GM21529 (cell line): Measurements from ENCODE around the gene SAMD4B.

Source experiments
- ATAC-seq: cut with Tn5 transposase; IDR thresholded peaks from one replicate; pipeline ENCODE4 v1.9.1; 2021; ENCODE audit not compliant: unreplicated experiment

The SAMD4B gene

GRCh38 chr19:39407410-39407659 lies 65.1 kb downstream of the SAMD4B start:
- ATAC-seq = no peak

DNA sequence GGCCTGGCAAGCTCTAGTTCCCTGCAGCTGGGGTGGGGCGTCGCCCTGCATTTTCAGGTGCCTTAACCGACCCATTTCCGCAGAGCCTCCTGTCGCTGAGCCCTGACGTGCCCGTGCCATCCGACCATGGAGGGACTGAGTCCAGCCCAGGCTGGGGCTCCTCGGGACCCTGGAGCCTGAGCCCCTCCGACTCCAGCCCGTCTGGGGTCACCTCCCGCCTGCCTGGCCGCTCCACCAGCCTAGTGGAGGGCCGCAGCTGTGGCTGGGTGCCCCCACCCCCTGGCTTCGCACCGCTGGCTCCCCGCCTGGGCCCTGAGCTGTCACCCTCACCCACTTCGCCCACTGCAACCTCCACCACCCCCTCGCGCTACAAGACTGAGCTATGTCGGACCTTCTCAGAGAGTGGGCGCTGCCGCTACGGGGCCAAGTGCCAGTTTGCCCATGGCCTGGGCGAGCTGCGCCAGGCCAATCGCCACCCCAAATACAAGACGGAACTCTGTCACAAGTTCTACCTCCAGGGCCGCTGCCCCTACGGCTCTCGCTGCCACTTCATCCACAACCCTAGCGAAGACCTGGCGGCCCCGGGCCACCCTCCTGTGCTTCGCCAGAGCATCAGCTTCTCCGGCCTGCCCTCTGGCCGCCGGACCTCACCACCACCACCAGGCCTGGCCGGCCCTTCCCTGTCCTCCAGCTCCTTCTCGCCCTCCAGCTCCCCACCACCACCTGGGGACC lies 65.6 kb downstream of the SAMD4B start:
- no peak for ATAC-seq

DNA sequence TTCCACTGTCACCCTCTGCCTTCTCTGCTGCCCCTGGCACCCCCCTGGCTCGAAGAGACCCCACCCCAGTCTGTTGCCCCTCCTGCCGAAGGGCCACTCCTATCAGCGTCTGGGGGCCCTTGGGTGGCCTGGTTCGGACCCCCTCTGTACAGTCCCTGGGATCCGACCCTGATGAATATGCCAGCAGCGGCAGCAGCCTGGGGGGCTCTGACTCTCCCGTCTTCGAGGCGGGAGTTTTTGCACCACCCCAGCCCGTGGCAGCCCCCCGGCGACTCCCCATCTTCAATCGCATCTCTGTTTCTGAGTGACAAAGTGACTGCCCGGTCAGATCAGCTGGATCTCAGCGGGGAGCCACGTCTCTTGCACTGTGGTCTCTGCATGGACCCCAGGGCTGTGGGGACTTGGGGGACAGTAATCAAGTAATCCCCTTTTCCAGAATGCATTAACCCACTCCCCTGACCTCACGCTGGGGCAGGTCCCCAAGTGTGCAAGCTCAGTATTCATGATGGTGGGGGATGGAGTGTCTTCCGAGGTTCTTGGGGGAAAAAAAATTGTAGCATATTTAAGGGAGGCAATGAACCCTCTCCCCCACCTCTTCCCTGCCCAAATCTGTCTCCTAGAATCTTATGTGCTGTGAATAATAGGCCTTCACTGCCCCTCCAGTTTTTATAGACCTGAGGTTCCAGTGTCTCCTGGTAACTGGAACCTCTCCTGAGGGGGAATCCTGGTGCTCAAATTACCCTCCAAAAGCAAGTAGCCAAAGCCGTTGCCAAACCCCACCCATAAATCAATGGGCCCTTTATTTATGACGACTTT lies 66.4 kb downstream of the SAMD4B start:
- no peak for ATAC-seq

DNA sequence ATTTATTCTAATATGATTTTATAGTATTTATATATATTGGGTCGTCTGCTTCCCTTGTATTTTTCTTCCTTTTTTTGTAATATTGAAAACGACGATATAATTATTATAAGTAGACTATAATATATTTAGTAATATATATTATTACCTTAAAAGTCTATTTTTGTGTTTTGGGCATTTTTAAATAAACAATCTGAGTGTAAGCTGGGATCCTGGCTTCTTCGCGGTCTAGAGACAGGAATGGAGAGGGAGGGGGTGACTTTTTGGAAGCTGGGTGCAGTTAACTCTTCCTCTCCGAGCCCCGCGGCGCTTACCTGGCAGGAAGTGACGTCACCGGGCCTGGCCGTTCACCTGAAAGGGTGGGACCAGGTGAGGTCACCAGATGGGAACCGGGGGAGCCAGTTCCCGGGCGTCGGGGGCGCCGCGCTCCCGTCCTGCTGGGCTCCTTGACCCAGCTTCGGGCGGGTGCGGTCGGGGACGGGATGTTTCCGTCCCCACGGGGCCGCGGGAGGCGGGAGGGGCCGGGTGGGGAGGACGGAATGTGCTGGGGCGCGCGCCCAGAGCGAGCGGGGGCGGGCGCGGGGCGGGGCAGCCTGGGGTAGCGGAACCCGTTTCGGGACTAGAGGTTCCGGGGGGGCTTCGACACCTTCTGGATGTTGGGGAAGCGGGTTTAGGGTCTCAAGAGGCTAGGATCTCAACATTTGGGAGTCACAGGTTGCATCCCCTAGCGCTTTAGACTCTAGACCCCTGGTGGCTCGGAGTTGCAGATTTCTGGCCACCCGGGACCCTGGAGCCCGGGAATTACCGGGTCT lies 67.2 kb downstream of the SAMD4B start:
- no peak for ATAC-seq

- ATAC-seq = no peak
These were observed 68.0 kb downstream of the SAMD4B start for GRCh38 chr19:39410017-39410830.

- no peak for ATAC-seq
These were observed 68.5 kb downstream of the SAMD4B start for GRCh38 chr19:39410831-39411080.

DNA sequence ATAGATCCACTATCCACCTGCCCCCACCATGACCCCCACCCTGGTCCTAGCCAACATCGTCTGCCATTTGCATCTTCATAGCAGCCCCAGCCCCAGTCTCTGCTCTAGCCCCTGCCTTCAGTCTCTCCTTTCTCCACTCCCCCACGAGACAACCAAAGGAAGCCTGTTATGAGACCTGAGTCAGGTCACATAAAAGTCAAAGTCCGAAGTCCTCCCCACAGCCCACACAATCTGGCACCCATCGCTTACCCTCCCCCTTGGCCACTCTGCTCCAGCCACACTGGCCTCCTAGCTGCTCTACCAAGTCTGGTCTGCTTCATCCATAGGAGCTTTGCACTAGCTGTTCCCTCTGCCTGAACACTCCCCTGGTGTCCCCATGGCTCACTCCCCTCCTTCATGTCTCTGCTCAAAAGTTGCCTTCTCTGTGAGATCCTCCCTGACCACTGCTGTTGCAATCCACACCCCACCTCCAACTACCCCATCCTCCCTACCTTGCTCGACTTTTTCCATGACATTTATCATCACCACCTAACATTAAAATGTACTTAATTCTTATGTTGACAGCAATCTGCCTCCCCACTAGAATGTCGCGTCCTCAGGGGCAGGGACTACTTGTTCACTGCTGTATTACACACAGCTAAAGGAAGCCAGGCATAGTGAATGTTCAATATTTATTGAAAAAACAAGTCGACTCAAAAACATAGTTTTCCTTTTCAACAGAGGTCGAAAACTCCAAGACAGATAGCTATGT lies 69.0 kb downstream of the SAMD4B start:
- ATAC-seq = no peak

GRCh38 chr19:39411832-39412099 lies 69.5 kb downstream of the SAMD4B start:
- peak; percentile 24 for ATAC-seq

DNA sequence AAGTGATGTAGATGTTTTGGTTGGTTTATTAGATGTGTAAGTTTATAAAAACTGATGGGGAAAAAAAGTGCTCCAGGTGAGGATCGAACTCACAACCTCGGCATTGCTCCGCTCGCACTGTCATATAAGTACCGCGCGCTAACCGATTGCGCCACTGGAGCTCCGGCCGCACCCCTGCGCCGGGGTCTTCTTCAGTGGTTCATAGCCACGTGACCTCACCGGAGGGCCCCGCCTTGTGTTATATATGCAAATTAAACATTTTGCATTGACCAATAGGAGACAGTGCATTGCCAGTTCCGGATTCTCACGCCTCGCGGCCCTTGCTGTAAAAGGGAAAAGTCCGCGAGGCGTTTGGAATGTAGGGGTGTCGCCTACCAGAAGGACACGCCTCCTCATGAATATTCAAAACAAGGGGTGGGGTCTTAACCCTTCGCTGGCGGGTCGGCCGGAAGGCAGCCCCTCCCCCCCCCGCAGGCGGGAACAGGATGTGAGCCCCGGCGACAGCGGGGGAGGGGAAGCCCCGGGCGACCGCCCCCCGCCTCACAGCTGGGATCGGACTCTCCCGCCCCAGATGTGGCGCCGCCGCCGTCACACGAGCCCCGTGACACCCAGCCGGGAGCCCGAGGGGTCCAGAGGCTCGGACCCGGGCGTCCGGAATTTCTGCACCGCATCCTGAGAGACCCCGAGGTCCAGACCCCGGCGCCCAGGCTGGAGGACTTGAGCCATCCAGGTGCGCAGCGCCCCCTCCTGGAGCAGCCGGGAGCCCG lies 70.1 kb downstream of the SAMD4B start, which contains the start of gene PLEKHG2:
Gene PLEKHG2 (plus strand): TSS at position 570 of the 767 bp plus-strand sequence. CDS start 1,418 bp downstream, outside the sequence.
- peak; percentile 50 for ATAC-seq

GRCh38 chr19:39412867-39413271 lies 70.6 kb downstream of the SAMD4B start:
- ATAC-seq = no peak

GRCh38 chr19:39413272-39413910 lies 71.2 kb downstream of the SAMD4B start:
- ATAC-seq = no peak

DNA sequence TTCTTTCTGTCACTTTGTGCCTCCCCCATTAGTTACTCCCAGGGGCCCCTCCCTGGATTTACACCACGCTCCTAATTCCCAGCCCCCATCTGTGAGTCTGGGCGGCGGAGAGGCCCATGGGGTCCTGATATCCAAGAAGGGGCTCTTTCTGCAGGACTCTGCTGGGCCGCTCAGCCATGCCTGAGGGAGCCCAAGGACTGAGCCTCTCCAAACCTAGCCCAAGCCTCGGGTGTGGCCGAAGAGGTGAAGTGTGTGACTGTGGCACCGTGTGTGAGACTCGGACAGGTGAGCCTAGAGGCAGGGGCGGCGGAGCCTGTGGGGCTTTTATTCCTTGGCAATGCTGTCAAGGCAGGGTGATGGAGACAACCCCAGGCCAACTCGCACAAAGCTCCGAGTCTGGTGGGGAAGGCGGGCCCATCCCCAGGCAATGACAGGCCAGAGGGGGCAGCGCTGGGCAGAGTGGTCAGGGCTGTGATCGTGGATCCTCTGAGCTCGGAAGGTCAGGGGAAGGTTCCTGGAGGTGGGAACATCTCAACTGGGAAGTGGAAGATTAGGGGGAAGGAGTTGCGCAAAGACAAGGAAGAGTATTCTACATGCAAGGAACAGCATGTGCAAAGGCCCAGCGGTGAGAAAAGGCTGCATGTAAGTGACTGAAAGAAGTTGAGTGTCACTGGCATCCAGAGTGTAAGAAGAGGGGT lies 71.8 kb downstream of the SAMD4B start:
- ATAC-seq = no peak

DNA sequence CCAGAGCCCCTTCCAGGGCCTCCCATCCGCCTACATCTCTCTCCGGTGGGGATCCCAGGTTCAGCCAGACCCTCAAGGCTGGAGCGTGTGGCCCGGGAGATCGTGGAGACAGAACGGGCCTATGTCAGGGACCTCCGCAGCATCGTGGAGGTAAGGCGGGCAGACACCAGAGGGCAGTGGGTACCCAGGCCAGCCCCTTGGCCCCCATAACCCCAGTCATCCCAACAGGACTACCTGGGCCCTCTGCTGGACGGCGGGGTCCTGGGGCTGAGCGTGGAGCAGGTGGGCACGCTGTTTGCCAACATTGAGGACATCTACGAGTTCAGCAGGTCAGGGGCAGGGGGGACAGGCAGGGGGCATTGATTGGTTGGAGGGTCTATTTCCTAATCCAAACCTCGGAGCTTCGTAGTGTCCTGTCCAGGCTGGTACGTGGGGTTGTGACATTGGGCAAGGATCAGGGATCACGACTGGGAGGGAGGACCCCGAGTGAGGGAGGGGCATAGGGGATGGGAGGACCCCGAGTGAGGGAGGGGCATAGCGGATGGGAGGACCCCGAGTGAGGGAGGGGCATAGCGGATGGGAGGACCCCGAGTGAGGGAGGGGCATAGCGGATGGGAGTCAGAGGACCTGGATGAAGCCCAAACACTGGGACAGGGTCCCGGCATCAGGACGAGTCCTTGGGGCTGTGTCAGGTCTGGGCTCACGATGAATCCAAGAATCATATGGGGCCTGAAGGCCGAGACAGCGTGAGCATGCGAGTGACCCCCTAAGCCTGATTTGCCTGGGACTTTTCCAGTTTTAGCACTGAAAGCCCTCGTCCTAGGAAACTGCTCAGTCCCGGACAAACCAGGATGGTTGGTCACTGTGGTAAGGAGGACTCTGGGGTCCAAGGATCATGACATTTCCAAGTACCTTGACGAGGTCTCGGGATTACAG lies 73.2 kb downstream of the SAMD4B start:
- no peak for ATAC-seq

GRCh38 chr19:39416152-39417120 lies 74.2 kb downstream of the SAMD4B start:
- no peak for ATAC-seq

DNA sequence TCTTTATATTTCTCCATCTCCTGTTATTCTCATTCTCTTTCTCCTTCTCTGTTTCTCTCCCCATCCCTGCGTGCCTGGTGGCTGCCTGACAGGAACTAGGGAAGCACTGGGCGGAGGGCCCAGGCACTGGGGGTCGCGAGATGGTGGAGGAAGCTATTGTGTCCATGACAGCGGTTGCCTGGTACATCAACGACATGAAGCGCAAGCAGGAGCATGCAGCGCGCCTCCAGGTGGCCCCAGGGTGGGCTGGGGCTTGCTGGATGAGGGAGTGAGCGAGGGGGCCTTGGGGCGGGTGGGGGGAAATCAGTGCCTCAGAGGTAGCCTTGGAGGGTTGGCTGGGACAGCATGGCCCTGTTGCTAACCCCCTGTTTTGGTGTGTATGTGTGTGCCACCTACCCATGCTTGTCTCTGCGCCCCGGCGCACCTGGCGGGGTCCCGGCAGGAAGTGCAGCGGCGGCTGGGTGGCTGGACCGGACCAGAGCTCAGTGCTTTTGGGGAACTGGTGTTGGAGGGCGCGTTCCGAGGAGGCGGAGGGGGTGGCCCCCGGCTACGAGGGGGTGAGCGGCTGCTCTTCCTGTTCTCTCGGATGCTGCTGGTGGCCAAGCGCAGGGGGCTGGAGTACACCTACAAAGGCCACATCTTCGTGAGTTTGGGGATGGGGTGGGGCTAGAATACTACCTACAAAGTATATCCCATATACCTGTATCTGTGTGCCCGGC lies 75.4 kb downstream of the SAMD4B start:
- no peak for ATAC-seq

- ATAC-seq = no peak
These were observed 76.8 kb downstream of the SAMD4B start for GRCh38 chr19:39419003-39419402.
